Occipital lobe (tissue), 2 donors: Measurements from ENCODE around the gene UBE2G2. TPM values are rescaled to one million over a fixed set of nuclear protein-coding genes. Genes with fewer than 3 reads are reported as not detected.

Experiments
- DNase-seq: peaks from one replicate; lab custom pipeline; 2025; lab: John Stamatoyannopoulos, UW
- total RNA-seq: library from RNA; depleted of rRNA; stranded (reverse); fragments of >200 nt; gene quantifications from one replicate; pipeline ENCODE4 v1.2.3, GENCODE V29; 2014

Gene UBE2G2
- total RNA-seq, 1 donor from 2014 or later: 61.8 TPM

GRCh38 chr21:44765231-44766013, 36.2 kb downstream of the UBE2G2 start:
- DNase-seq: no peak

- no peak for DNase-seq
Observed at GRCh38 chr21:44764319-44765230, 37.0 kb downstream of the UBE2G2 start.

GRCh38 chr21:44763451-44764318, 37.9 kb downstream of the UBE2G2 start:
- no peak for DNase-seq

- DNase-seq: no peak
Observed at GRCh38 chr21:44763050-44763378, 38.6 kb downstream of the UBE2G2 start.

GRCh38 chr21:44762221-44763049, 39.2 kb downstream of the UBE2G2 start:
- no peak for DNase-seq

- no peak for DNase-seq
Observed at GRCh38 chr21:44761747-44762208, 39.8 kb downstream of the UBE2G2 start.

- DNase-seq: no peak
Observed at GRCh38 chr21:44761011-44761729, 40.5 kb downstream of the UBE2G2 start.

- no peak for DNase-seq
Observed at GRCh38 chr21:44760376-44760775, 41.2 kb downstream of the UBE2G2 start.

GRCh38 chr21:44759628-44760285, 41.9 kb downstream of the UBE2G2 start:
- DNase-seq: no peak

GRCh38 chr21:44758781-44759627, 42.6 kb downstream of the UBE2G2 start:
- DNase-seq: no peak

GRCh38 chr21:44758141-44758561, 43.5 kb downstream of the UBE2G2 start:
- no peak for DNase-seq

- no peak for DNase-seq
Observed at GRCh38 chr21:44757731-44758130, 43.9 kb downstream of the UBE2G2 start.

- no peak for DNase-seq
Observed at GRCh38 chr21:44756423-44757185, 45.0 kb downstream of the UBE2G2 start.

- DNase-seq: no peak
Observed at GRCh38 chr21:44755227-44755626, 46.4 kb downstream of the UBE2G2 start.

GRCh38 chr21:44753357-44753756, 48.3 kb downstream of the UBE2G2 start:
- DNase-seq: no peak

- no peak for DNase-seq
Observed at GRCh38 chr21:44752671-44753235, 48.9 kb downstream of the UBE2G2 start.
